Stimulated activated CD4-positive, alpha-beta T cell treated with anti-CD3 and anti-CD28 coated beads, Interleukin-4, amount 100 ng/mL, for 48 hours (primary cell): ENCODE measurements around the gene ACKR2.

Experiments
- DNase-seq, 2 donors: peaks; one replicate each; pipeline ENCODE4 v3.0.0-alpha.2; 2020; ENCODE audit warnings: low read depth in 2 of 2

Gene ACKR2

GRCh38 chr3:42829628-42830436 lies 20.6 kb downstream of the ACKR2 start:
- DNase-seq: no peak

GRCh38 chr3:42830437-42831320 lies 21.4 kb downstream of the ACKR2 start:
- DNase-seq: no peak

GRCh38 chr3:42831321-42831713 lies 22.1 kb downstream of the ACKR2 start:
- peak; percentile 74 to 81 for DNase-seq

GRCh38 chr3:42836150-42837123 lies 27.2 kb downstream of the ACKR2 start:
- no peak for DNase-seq

- no peak for DNase-seq
Observed at GRCh38 chr3:42838571-42838970, 29.3 kb downstream of the ACKR2 start.

- no peak for DNase-seq
Observed at GRCh38 chr3:42839616-42840015, 30.4 kb downstream of the ACKR2 start.

GRCh38 chr3:42841332-42841731 lies 32.1 kb downstream of the ACKR2 start:
- DNase-seq: no peak

GRCh38 chr3:42843713-42844411 lies 34.6 kb downstream of the ACKR2 start:
- no peak for DNase-seq

GRCh38 chr3:42844412-42844713 lies 35.1 kb downstream of the ACKR2 start:
- no peak for DNase-seq

- no peak for DNase-seq
Observed at GRCh38 chr3:42844815-42845214, 35.6 kb downstream of the ACKR2 start.

- no peak for DNase-seq
Observed at GRCh38 chr3:42846685-42847522, 37.7 kb downstream of the ACKR2 start.

GRCh38 chr3:42847731-42848130 lies 38.5 kb downstream of the ACKR2 start:
- DNase-seq: no peak

GRCh38 chr3:42849017-42849416 lies 39.8 kb downstream of the ACKR2 start:
- no peak for DNase-seq

- DNase-seq: no peak
Observed at GRCh38 chr3:42850263-42850662, 41.0 kb downstream of the ACKR2 start.

- no peak for DNase-seq
Observed at GRCh38 chr3:42851228-42851834, 42.1 kb downstream of the ACKR2 start.

- DNase-seq: no peak
Observed at GRCh38 chr3:42852441-42852840, 43.2 kb downstream of the ACKR2 start.

- DNase-seq: no peak
Observed at GRCh38 chr3:42853056-42853455, 43.8 kb downstream of the ACKR2 start.

- no peak for DNase-seq
Observed at GRCh38 chr3:42853739-42854302, 44.6 kb downstream of the ACKR2 start.

GRCh38 chr3:42855219-42855546 lies 45.9 kb downstream of the ACKR2 start:
- no peak for DNase-seq
